Stimulated activated CD4-positive, alpha-beta T cell treated with anti-CD3 and anti-CD28 coated beads, Interleukin-2, amount 100 ng/mL, for 48 hours (primary cell): Measurements from ENCODE around the gene GOLGA6A.
A peak's percentile ranks its signal among the peaks of the same experiment; 100 is the strongest.
"Not testable (repeated sequence)": the region's sequence is repeated elsewhere in the genome, so short reads cannot be mapped to it uniquely, and the experiment has no call there.

Source experiments
- DNase-seq, 2 donors: peaks; one replicate each; pipeline ENCODE4 v3.0.0-alpha.2; 2020

Gene GOLGA6A, protein sequence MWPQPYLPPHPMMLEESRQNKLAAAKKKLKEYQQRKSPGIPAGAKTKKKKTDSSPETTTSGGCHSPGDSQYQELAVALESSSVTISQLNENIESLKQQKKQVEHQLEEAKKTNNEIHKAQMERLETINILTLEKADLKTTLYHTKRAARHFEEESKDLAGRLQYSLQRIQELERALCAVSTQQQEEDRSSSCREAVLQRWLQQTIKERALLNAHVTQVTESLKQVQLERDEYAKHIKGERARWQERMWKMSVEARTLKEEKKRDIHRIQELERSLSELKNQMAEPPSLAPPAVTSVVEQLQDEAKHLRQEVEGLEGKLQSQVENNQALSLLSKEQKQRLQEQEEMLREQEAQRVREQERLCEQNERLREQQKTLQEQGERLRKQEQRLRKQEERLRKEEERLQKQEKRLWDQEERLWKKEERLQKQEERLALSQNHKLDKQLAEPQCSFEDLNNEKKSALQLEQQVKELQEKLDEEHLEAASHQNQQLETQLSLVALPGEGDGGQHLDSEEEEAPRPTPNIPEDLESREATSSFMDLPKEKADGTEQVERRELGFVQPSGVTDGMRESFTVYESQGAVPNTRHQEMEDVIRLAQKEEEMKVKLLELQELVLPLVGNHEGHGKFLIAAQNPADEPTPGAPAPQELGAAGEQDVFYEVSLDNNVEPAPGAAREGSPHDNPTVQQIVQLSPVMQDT

GRCh38 chr15:74082450-74082849, at the start of gene GOLGA6A:
GOLGA6A (minus strand) TSS chr15:74082550; CDS start chr15:74082509, 41 bp downstream.
- DNase-seq, result not testable (repeated sequence)

- no peak for DNase-seq
These were observed 49.5 kb upstream of the GOLGA6A start for GRCh38 chr15:74131628-74132413.

- DNase-seq, result no peak
These were observed 48.7 kb upstream of the GOLGA6A start for GRCh38 chr15:74130849-74131627.

DNA sequence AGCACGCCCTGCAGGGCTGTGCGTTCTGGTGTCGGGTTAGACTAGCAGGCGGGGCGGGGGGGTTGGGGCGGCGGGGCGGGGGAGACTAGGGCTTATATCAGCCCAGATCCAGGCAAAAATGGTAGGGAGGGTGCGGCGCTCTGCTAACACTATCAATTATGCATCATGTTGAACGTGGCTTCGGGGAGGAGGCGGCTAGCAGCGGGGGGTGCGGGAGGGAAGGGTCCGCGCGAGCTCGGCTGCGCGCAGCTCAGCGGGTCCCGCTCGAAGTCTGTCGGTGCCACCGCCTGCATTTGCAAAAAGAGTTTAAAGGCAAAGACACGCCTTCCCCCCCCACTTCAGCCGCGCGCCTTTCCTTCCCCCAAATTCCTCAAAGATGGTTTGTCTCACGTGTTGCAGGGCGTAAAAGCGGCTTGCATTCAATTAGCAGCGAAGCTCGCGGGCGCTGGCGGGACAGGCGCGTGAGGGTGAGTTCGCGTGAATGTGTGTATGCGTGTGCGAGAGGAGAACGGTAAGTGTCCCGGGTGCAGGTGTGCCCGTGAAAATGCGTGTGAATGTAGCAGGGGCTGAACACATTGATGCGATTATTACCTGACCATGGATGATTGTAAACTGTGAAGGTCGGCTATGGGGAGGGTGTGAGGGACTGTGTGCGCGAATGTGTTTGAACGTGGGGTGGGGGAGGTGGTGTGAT, 48.0 kb upstream of the GOLGA6A start, which contains the start of gene ISLR2:
Gene ISLR2, plus strand, starts transcription at position 432 of the 694 bp plus-strand sequence. CDS start 2,169 bp downstream, outside the sequence.
- DNase-seq, result no peak

GRCh38 chr15:74129586-74130154, 47.3 kb upstream of the GOLGA6A start:
- DNase-seq, result no peak

- DNase-seq, result no peak
These were observed 46.6 kb upstream of the GOLGA6A start for GRCh38 chr15:74128785-74129585.

- DNase-seq, result no peak
These were observed 45.8 kb upstream of the GOLGA6A start for GRCh38 chr15:74127954-74128784.

GRCh38 chr15:74127255-74127953, 45.1 kb upstream of the GOLGA6A start:
- peak; percentile 95 for DNase-seq

- DNase-seq, result no peak
These were observed 42.4 kb upstream of the GOLGA6A start for GRCh38 chr15:74124759-74125158.

DNA sequence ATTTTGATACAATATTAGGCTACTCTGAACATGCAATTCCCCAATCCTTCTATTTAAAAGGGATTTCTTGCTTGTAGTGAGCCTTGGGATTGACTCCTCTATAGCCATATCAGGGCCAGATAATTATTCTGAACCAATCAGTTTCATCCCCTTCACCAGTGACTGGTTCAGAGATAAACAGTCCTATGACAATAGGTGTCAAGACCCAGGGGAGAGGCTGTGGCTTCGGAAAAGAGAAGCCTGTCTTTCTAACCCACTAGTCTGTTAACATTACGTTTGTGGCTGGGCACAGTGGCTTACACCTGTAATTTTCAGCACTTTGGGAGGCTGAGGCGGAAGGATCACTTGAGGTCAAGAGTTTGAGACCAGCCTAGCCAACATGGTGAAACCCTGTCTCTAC, 41.8 kb upstream of the GOLGA6A start:
- no peak for DNase-seq

GRCh38 chr15:74123658-74124057, 41.3 kb upstream of the GOLGA6A start:
- DNase-seq, result no peak

- DNase-seq, result no peak
These were observed 40.7 kb upstream of the GOLGA6A start for GRCh38 chr15:74123131-74123429.

- DNase-seq, result no peak
These were observed 40.2 kb upstream of the GOLGA6A start for GRCh38 chr15:74122403-74123130.

DNA sequence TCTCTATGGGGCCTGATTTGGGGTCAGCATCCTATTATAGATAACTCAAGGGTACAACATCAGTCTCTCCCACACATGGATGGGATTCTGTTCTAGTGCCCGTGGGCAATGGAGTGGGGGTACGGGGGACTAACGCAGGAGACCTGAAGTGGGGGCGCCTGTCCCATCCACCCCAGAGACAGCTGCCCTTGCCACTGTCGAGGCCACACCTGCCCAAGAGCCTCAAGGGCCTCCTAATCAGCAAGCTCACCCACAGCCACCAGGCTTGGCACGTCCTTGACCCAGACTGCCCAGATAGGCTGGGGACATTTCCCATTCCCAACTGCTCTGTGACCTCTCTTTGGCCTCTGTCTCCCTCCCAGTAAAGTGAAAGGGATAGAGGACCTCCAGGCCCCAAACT, 39.5 kb upstream of the GOLGA6A start:
- no peak for DNase-seq

- DNase-seq, result no peak
These were observed 38.7 kb upstream of the GOLGA6A start for GRCh38 chr15:74121039-74121438.

DNA sequence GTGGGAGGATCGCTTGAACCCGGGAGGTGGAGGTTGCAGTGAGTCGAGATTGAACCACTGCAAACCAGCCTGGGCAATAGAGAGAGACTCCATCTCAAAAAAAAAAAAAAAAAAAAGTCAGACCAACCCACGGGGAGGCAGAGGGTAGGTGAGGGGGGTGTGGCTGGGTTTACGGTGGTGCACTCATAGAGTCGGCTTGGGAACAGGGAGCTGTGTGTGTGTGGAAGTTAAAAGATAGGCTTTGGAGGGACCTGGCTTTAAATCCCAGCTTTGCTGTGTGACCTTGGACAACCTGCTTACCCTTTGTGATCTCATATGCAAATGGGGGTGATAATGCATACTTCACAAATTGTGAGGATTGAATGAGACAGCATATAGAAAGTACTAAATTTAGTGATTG, 38.1 kb upstream of the GOLGA6A start:
- DNase-seq, result no peak

DNA sequence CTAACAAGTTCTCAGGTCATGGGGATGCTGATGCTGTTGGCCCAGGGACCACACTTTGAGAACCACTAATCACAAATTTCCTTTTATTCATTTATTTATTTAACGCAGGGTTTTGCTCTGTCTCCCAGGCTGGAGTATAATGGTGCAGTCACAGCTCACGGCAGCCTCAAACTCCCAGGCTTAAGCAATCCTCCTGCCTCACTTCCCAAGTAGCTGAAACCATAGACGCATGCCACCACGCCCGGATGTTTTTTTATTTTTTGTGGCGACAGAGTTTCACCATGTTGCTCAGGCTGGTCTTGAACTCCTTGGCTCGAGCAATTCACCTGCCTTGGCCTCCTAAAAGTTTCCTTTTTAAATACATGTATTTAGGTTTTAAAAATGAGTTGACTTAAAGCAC, 27.4 kb upstream of the GOLGA6A start:
- DNase-seq, result no peak

GRCh38 chr15:74108611-74109010, 26.3 kb upstream of the GOLGA6A start:
- not testable (repeated sequence) for DNase-seq

DNA sequence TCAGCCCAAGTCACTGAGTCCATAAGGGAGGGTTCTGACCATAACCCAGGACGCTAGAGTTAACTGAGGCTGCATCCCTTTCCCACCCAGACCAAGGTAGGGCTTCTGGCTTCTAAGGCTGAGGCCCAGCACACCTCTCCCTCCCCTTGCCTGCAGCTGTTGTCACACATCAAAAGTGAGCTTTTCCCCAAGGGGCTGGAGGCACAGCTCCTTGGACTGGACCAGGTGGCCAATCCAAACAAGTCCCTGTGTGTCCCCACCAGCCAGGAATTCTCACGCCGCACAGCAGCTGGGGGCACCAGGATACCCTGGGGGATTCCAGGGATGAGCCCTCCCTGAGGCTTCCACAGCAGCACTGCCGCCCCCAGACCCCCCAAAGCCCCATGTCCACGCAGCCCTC, 25.8 kb upstream of the GOLGA6A start:
- no peak for DNase-seq
